SH-SY5Y (cell line): ENCODE data around the gene PAK6.

ENCODE experiments used
- GATA2 ChIP-seq: IDR thresholded peaks from 2 replicates; pipeline ENCODE4 v1.6.1; 2011; ENCODE audit warnings: mild to moderate bottlenecking, low read depth, low read length
- GATA3 ChIP-seq: IDR thresholded peaks from 2 replicates; pipeline ENCODE4 v1.6.1; 2011; ENCODE audit warnings: low read depth, mild to moderate bottlenecking, low read length, moderate library complexity

Gene PAK6

DNA sequence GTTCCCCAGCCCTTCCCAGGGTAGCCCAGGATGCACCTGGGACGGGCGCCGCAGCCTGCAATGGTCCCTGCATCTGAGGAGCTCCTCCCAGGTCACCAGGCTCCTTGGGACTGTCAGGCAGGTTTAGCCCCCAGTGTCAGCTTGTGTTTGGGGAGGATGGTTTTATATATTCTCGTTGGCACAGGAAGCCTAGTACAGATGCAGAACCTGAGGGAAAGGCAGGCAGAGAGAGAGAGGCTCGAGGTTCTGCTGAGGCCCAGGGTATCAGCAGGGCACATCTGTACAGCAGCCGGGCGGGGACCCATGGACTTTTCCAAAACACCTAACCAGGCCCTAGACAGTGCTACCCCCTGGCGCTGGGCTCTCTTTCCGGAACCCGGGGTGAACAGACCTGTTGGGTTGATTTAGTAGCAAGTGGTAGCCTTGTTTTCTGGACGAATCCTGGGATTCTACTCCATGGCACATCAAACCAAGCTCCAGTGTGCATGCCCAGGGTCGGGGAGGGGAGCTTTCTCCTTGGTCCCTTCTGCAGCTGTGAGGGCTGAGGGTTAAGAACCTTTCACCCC is 8.6 kb downstream of the PAK6 start:
- TF ChIP-seq GATA2 (no peak), GATA3 (no peak)

DNA sequence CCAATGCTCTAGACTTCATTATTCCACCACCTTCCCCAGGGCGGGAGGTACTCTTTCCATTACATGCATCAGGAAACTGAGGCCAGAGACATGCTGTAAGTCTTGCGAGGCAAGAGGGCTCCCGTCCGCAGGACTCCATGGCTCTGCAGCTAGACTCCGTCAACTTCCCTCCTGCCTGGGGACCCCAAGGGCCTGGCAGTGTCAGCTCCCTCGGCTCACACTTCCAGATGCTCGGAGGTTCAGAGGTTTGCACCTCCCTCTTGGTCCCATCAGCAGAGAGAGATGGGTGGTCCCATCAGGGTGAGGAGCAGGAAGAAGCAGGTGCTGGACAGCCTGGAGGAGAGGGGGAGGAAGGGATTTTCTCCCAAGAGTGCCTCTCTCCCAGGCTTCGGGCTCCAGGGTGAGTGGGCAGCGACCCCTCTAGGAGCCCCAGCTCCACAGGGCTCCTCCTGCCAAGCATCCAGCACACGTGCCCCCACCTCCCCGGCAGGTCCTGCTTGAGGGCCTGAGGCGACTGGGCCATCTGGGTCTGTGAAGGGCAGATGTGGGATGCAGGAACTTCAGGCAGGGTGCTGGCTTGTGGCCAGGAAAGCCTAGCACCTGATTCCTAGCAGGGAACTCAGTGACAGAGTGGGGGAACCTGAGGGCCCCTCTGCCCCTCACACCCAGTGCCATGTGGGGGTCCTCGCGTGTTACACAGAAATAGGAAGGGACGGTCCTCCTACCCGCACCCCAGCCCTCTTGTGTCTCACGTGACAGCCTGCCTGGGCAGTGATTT is 9.3 kb downstream of the PAK6 start:
- TF ChIP-seq GATA2 (no peak), GATA3 (no peak)

DNA sequence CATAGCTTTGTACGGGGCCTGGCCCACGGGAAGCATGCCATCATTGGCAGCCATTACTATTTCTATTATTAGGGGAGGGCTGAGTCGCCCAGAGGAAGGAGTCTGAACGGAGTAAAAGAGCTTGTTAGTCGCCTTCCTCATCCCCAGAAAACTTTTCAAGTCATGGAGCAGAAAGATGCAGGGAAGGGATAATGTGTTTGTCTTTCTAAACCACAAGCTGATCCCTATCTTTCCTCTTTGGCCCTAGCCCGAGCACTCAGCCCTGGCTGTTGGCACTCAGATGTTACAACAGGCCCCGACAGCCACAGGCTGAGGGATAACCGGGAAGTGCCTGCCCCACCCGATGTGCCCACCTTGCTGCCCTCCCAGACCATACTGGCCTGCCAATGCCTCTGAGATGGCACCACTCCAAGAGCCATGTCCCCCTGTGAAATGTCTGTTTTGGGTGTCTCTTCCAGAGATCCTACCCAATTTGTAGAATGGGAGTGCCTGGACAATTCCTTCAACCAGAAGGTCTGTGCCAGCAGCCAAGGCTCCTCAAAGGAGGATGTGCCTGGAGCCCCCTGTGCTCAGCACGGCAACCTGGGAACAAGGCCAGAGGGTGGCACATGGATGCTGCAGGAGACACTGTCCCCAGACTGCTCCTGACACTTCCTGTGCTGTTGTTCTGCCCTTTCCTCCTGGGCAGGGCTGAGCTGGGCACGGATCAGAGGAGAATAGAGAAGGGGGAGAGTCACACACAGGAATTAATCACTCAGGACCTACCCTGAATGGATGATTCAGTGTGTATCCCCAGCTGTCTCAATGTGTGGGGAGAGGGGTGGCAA is 10.8 kb downstream of the PAK6 start:
- peak; percentile 87 for TF ChIP-seq GATA2
- TF ChIP-seq GATA3: no peak

DNA sequence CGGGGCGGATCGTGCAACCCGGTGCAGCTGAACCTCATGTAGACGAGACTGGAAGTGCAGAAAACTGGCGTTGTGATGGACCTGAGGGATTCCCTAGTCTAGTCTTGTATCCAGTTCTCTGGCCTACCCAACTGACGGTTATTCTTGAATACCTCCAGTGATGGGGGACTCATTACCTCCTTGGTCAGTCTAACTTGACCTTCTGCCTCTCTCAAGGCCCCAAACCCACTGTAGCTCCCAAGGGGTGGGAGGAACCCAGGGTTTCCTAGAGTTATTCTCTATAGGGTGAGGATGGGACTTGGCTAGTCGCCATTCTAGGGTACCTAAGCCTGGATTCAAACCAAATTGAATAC is 11.4 kb downstream of the PAK6 start:
- TF ChIP-seq GATA2: no peak
- no peak for TF ChIP-seq GATA3

DNA sequence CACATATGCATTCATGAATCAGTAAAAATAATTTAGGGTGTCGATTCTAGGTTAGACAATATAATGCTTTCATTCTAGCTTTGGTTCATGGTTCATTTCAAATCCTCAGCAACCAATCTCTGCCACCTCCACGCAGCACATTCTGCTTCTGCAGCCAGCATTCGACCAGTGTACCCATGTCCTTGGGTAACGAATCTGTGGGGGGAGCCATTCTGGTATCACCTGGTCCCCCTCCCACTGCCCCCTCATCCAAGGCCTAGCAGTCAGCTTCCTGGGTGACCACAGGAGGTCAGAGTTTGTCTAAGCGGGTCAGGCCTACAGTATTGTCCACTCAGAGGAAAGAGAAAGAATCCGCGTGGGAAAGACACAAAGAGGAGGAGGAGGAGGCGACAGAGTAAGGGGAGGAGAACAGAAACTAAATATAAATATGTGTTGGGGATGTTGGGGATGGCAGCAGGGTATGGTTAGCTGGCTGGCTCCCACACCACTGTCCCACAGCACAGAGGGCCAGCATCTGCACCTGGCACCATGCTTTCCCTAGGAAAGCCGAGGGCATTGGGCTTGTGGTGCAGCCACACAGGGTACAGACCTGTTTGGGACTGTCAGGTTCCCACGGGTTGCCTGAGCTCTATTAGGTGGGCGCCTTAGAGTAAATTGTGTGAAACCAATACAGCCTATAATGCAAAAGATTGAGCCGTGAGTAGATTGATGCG is 12.1 kb downstream of the PAK6 start:
- TF ChIP-seq GATA3: no peak
- no peak for TF ChIP-seq GATA2

DNA sequence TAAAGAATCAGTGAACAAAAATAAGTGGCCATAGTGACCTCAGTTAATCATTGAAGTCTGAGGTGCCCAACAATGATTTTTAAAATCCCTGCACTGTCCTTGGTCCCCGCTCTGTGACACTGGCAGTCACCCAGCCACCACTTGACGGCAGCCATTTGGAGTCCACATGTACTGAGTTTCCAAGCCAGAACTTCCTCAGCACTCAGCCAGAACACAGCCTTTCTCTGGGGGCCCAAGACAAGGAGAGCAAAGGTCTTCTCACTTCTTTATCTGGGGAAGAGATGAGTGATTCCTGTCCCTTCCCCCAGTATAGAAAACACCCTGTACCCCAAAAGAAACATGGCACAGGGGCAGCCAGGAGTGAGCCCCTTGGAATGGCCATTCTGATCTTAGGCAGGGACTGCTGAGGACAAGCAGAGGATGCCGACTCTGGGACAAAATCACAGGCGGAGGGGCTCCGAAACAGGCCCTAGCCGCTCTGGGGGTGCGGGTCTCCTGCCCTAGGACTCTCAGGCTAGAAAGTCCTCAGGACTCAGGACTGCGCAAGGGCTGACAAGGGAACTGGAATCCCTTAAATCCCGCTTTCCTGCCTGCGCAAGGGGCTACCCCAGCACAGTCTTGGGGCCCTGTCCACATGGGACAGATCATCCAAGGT is 12.8 kb downstream of the PAK6 start:
- no peak for TF ChIP-seq GATA2
- no peak for TF ChIP-seq GATA3

DNA sequence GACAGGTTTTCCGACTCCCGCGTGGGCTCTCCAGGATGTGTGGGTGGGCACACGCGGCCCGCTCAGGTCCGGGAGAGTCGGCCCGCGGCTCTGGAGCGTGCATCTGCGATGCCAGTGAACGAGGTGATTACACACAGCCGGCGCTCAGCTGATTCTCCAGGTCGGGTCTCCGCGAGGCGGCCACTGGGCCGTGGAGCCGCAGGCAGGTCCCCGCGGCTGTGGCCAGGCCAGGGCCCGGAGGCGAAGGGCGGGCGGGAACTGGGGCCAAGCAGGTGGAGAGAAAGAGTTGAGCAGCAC is 13.2 kb downstream of the PAK6 start:
- no peak for TF ChIP-seq GATA3
- TF ChIP-seq GATA2: no peak

DNA sequence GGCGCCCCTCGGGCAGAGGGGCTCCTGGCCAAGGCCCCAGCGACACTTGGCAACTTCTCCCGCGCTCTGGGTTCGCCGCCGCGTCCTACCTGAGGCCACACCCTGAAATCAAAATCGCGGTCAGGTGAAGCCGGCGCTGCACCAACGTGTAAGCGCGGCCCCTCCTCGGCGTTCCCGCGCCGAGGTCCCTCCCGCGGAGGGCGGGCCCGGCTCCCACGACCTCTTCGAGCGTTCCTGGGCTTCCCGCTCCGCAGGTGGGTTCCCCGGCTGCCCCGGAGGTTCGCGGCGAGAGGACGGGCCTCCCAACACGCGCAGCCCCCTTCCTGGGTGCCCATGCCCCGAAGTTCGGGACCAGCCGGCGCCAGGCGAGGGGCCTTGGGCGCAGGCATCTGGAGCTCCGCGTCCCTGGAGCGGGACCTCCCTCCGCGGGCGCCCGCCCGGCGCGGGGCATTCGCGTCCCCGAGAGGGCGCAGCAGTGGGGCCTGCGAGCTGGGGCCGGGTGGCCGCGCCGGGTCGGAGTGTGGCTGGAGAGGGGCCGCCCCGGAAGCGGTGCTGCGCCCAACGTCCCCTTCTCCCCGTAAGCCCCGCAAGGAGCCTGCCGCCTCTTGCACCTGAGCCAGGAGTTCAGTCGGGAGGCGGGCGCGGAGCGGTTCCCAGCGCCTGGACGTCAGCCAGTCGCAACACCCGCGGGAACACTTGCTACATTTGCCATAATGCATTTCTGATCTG is 13.7 kb downstream of the PAK6 start:
- TF ChIP-seq GATA3 (no peak), GATA2 (no peak)

DNA sequence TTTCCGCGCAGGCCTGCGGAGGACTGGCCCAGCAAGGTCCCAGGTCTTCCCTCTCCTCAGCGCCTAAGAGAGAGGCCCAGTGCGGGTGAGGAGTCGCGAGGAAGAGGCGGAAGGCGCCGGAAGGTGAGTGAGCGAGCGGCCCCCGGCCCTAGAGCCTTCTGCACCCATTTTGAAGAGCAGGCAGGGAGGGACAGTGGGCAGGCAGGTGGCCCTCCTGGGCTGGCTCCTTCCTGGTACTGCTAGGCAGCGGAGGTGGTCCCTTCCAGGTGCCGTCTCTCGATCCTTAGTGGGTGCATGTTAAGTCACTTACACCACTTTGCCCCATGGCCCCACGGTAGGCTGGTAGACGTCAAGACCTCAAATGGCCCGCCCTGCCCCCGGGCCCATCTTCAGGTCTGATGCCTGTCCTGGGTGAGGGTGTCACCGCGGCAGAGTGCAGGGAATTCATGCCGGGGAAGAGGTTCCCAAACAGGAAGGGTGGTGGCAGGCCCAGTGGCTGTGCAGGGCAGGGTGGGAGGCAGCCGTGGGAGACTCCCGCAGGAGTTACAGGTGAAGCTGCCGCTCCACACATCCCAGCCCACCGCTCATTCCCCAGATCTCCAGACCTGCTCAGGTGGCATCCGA is 14.4 kb downstream of the PAK6 start:
- TF ChIP-seq GATA2 (no peak), GATA3 (no peak)

DNA sequence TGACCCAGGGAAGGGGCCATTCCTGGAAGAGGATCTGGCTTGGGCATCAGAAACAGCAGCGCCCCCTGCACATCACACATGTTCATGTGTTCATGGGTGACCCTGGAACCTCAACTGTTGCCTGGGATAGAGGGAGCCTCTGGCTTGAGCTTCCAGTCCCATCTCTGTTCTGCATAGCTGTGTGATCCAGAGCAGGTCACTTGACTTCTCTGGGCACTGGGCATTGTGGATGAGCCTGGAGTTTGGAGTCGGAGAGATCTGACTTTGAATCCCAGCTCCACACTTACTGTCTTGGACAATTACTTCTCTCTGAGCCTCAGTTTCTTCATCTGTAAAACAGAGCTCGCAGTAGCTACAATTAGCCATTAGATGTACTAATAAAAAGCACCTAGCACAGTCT is 15.6 kb downstream of the PAK6 start:
- TF ChIP-seq GATA3 (no peak), GATA2 (no peak)

DNA sequence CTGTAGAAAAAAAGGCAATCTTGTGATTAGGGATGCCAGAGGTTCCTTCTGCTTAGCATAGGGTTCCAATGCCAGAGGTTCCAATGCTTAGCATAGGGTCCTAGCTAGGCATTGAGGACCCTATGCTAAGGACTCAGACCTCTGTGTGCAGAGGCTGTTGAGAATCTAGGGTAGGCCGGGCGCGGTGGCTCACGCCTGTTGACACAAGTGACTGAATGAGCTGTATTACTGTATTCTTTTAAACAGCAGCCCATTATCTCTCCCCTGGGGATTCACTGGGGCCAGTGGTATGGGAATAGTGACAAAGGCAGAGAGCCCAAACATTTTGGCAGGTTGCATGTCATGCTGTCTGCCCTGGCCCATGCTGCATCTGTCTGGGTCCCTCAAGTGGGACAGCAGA is 16.2 kb downstream of the PAK6 start:
- TF ChIP-seq GATA2 (no peak), GATA3 (no peak)

DNA sequence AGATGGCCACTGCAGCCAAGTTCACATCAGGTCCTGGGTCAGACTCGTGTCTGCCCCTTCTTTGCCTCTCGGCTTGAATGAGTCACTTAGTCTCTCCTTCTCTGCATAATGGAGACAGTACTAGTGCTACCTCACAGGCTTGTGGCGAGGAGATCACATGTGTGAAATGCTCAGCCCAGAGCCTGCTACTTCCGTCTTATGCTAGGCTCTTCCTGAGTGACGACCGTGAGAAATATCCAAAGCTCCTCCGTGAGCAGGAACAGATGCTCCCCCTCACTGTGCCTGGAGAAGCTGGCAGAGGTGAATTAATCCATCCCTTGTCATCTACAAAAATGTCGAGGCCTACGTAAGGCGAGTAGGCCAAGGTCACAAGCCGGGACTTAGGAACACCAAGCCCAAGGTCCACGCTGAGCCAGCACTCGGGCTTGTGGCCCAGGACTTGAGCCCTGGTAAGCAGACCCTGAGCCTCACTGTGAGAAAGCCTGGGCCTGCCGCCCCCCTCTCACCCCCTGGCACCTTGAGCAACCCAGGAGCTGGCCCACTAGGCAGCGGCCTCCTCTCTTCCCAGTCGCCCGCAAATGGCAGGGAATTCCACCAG is 17.9 kb downstream of the PAK6 start:
- TF ChIP-seq GATA3: no peak
- TF ChIP-seq GATA2: no peak

DNA sequence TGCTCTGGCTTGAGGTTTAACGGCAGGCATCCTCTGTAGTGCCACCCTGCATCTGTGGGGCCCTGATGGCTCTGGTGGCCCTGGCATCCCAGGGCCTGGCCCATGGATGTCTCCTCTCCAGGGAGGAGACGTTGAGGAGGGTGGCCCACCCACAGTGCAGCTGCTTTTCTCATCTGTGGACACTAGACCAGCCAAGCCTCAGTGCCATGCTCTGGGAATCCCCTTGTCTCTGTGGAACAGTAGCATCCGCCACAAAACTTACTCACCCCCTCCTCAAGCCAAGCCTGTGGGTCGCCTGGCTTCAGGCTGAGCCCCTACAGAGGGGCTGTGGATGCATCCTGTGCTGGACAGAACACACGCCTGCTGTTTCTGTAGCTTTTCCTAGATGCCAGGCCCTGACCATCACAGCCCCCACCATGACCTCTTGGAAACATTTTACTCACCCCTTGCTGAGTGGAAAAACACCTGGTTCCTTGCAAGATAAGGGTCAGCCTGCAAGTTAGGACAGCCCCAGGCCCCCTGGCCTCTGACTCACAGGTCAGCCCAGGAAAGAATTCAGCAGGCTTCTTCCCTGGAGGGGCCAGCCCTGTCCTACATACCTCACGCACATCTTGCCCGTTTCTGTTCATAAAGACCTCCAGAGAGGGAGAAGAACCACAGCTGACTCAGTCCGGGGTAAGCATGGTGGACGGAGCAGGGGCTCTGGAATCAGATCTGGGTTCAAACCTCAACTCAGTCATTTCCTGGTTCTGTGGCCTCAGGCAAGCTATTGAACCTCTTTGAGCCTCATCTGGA is 19.0 kb downstream of the PAK6 start:
- TF ChIP-seq GATA3 (no peak), GATA2 (no peak)
